HG03558 (cell line): ENCODE data around the gene ZNF117.
"Not testable (repeated sequence)": the region's sequence is repeated elsewhere in the genome, so short reads cannot be mapped to it uniquely, and the experiment has no call there.

ENCODE experiments used
- ATAC-seq: cut with Tn5 transposase; IDR thresholded peaks from one replicate; pipeline ENCODE4 v1.9.1; 2021; ENCODE audit warnings: moderate number of reproducible peaks; ENCODE audit not compliant: unreplicated experiment; ENCODE audit errors: extremely low read depth

The ZNF117 gene

GRCh38 chr7:64997164-64997908 lies 6.5 kb upstream of the ZNF117 start:
- ATAC-seq, result no peak

GRCh38 chr7:64996305-64996704 lies 5.5 kb upstream of the ZNF117 start:
- no peak for ATAC-seq

- no peak for ATAC-seq
Measured at GRCh38 chr7:64993901-64994300, 3.1 kb upstream of the ZNF117 start.

GRCh38 chr7:64992971-64993370 lies 2.1 kb upstream of the ZNF117 start:
- ATAC-seq, result no peak

- ATAC-seq, result no peak
Measured at GRCh38 chr7:64990216-64990615, 620 bp downstream of the ZNF117 start.

GRCh38 chr7:64978497-64979203 lies 12.2 kb downstream of the ZNF117 start:
- ATAC-seq, result no peak

GRCh38 chr7:64965594-64965993 lies 25.2 kb downstream of the ZNF117 start:
- ATAC-seq, result no peak

- no peak for ATAC-seq
Measured at GRCh38 chr7:64959072-64959747, 31.6 kb downstream of the ZNF117 start.

GRCh38 chr7:64951250-64951848 lies 39.5 kb downstream of the ZNF117 start:
- no peak for ATAC-seq

GRCh38 chr7:64950673-64951072 lies 40.2 kb downstream of the ZNF117 start:
- ATAC-seq, result not testable (repeated sequence)

GRCh38 chr7:64948774-64949173 lies 42.1 kb downstream of the ZNF117 start:
- ATAC-seq, result not testable (repeated sequence)

GRCh38 chr7:64947252-64948000 lies 43.4 kb downstream of the ZNF117 start:
- ATAC-seq, result no peak

- no peak for ATAC-seq
Measured at GRCh38 chr7:64946772-64947171, 44.1 kb downstream of the ZNF117 start.

- ATAC-seq, result no peak
Measured at GRCh38 chr7:64945503-64946175, 45.2 kb downstream of the ZNF117 start.

GRCh38 chr7:64944667-64945502 lies 46.0 kb downstream of the ZNF117 start:
- ATAC-seq, result not testable (repeated sequence)

- ATAC-seq, result not testable (repeated sequence)
Measured at GRCh38 chr7:64940021-64940420, 50.8 kb downstream of the ZNF117 start.

GRCh38 chr7:64938540-64938939 lies 52.3 kb downstream of the ZNF117 start:
- no peak for ATAC-seq

GRCh38 chr7:64934478-64934877 lies 56.4 kb downstream of the ZNF117 start:
- no peak for ATAC-seq
